Activated T-cell treated with anti-CD3 and anti-CD28 coated beads for 1 hour (primary cell): Measurements from ENCODE around the gene VPS16.
"Not testable (repeated sequence)": the region's sequence is repeated elsewhere in the genome, so short reads cannot be mapped to it uniquely, and the experiment has no call there.

Experiments
- DNase-seq: peaks from one replicate; pipeline ENCODE4 v3.0.0-alpha.2; 2020; ENCODE audit warnings: low read depth

Gene VPS16

GRCh38 chr20:2807019-2807418, 33.5 kb upstream of the VPS16 start:
- no peak for DNase-seq

DNA sequence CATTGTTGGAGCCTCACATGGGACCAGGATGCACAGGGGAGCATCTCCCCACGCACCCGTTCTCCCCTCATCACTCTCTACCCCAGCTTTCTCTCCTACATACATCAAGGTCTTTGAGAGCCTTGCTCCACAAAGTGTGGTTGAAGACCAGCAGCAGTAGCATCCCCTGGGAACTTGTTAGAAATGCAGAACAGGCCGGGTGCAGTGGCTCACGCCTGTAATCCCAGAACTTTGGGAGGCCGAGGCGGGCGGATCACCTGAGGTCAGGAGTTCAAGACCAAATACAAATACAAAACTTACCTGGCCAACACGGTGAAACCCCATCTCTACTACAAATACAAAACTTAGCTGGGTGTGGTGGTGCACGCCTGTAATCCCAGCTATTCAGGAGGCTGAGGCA, 32.6 kb upstream of the VPS16 start:
- DNase-seq = not testable (repeated sequence)

- no peak for DNase-seq
These were observed 30.9 kb upstream of the VPS16 start for GRCh38 chr20:2809690-2810089.

DNA sequence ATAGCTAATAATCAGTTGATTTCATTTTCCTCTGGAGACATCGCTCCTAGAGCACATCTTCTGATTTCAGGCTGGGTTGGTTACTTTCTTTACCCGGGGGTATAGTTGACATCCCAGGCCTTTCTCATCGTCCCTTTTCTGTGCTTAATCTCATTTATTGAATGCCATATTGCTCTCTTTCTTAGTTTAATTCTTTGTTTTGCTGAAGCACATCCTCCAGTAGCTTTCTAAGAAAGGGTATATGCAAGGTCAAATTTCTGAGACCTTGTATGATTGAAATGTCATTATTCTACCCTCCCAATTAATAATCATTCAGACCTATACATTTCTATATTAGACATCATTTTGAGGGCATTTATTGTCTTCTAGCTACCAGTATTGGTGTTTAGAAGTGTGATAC, 28.4 kb upstream of the VPS16 start:
- no peak for DNase-seq

- DNase-seq = no peak
These were observed 26.5 kb upstream of the VPS16 start for GRCh38 chr20:2814076-2814475.

- DNase-seq = no peak
These were observed 25.9 kb upstream of the VPS16 start, which contains the start of gene C20orf141 for GRCh38 chr20:2814587-2815051. Gene C20orf141 (plus strand): TSS chr20:2814987. CDS start chr20:2815185, 198 bp downstream.

- DNase-seq = no peak
These were observed 25.2 kb upstream of the VPS16 start for GRCh38 chr20:2815242-2815900.

DNA sequence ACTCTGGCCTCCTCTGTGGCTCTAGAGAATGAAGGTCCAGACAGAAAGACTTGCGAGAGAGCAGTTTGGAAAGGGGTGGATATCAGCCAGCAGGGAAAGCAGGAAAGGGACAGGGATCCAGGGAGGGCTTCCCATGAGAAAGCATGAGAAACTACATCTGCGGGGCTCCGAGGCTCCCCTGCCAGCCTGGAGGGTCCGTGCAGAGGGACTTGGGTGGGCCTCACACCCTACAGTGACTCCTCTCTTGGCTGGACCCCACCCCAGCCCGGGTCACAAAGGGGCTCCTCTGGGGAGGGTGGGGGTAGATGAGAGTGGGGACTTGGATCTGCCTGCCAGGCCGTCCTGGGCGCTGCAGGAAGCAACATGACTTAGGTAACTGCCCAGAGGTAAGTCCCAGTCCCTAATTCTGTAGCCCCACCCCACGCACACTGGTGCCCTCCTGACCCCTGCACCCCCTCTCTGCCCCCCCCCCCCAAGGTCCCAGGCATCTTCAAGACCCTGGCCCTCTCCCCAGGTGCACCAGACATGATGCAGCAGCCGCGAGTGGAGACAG, 24.4 kb upstream of the VPS16 start, which contains the start of gene TMEM239:
TMEM239 (plus strand) TSS at position 335 of the 553 bp plus-strand sequence; CDS start at position 526, 191 bp downstream.
- no peak for DNase-seq

DNA sequence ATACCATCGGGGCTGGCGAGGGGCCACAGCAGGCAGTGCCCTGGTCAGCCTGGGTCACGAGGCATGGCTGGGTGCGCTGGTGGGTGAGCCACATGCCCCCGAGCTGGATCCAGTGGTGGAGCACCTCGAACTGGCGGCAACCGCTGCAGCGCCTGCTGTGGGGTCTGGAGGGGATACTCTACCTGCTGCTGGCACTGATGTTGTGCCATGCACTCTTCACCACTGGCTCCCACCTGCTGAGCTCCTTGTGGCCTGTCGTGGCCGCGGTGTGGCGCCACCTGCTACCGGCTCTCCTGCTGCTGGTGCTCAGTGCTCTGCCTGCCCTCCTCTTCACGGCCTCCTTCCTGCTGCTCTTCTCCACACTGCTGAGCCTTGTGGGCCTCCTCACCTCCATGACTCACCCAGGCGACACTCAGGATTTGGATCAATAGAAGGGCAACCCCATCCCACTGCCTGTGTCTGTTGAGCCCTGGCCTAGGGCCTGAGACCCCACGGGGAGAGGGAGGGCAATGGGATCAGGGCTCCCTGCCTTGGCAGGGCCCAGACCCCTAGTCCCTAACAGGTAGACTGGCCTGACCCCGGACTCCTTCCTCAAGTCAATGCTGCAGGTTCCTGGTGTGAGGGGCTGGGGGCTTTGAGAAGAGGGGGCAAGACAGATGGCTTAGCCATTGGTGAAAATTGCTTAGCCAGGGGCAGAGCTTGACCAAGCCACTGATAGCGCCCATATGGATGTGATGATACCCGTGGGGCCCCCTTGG, 23.8 kb upstream of the VPS16 start:
- DNase-seq = no peak

GRCh38 chr20:2817341-2817726, 23.2 kb upstream of the VPS16 start:
- DNase-seq = no peak

- no peak for DNase-seq
These were observed 22.5 kb upstream of the VPS16 start for GRCh38 chr20:2817891-2818595.

- no peak for DNase-seq
These were observed 20.3 kb upstream of the VPS16 start for GRCh38 chr20:2820084-2820895.

DNA sequence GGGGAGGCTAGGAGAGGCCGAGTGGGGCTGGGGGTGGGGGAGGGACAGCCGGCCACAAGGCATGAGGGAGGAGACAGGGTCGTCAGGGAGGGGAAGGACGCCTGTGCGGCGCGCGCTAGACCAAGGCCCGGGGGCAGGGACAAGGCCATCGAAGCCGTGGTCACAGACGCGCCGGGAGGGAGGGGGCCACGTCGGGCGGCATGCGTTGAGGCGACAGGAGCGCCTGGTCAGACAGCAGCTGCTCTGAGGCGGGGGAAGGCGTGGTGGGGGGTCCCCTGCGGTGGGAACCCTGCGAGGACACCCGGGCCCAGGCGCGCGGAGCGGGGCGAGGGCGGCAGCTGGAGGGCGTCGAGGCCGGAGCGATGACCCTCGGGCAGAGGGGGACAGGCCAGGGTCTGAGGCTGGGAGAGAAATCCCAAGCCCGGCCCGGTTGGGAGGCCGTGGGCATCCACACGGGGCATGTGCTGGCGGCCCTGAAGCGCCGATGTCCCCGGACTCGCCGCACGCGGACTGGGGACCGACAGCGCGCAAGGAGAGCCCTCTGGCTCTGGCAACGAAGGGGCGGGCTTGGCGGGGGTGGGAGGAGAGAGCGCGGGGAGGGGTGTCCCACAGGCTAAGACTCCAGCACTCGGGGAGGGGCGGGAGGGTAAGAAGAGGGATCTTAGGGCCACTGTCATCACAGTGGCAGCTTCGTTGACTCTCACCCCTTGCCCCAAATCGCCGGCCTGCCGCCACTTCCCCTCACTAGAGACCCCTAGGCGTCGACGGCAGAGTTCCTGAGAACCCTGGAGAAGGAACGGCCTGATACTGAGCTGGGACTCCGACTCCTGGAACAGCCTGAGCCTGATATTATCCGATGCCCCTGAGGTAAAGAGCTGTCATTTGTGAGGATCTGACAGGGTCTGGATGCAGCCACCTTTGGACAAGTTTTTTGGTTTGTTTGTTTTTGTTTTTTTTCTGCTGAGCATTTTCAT, 19.4 kb upstream of the VPS16 start:
- DNase-seq = no peak

DNA sequence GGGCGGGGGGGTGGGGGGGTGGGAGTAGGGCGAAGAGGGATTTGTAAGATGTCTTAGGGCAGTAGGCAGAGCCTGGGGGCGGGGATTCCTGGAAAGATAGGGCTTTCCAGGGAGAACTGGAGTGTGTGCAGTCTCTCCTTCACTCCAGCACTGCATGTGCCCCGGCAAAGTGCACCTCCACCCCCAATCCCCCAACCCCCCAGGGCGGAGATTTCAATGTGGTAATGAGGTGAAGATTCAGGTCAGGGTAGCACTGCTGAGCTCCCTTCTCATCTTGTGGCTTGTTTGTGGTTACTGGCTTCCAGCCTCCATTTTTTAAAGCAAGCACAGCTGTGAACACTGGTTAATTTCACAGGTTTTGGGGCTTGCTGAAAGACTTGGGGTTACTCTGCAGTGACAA, 18.5 kb upstream of the VPS16 start:
- no peak for DNase-seq

GRCh38 chr20:2825761-2826160, 14.8 kb upstream of the VPS16 start:
- DNase-seq = no peak

DNA sequence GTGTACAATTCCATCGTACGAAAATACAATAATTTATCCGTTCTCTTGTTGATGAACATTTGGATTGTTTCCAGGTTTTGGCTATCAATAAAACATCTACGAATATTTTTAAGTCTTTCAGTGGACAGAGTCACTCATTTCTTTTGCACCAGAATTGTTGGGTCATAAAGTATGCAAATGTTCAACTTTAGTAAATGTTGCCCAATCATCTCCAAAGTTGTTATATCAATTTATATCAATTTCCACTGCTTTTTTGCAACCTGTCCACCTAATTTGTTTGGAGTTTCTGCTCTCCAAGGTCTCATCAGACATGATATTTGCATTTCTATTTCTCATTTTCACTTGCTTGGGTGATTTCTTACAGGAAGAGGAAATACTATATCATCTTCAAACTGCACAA, 13.9 kb upstream of the VPS16 start:
- no peak for DNase-seq

- no peak for DNase-seq
These were observed 11.2 kb upstream of the VPS16 start for GRCh38 chr20:2829376-2829775.

DNA sequence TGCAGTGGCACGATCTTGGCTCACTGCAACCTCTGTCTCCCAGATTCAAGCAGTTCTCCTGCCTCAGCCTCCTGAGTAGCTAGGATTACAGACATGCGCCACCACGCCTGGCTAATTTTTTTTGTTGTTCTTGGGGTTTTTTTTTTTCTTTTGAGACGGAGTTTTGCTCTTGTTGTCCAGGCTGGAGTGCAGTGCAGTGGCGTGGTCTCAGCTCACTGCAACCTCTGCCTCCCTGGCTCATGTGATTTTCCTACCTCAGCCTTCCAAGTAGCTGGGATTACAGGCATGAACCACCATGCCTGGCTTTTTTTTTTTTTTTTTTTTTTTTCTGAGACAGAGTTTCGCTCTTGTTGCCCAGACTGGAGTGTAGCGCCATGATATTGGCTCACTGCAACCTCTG, 9.3 kb upstream of the VPS16 start:
- DNase-seq = not testable (repeated sequence)

DNA sequence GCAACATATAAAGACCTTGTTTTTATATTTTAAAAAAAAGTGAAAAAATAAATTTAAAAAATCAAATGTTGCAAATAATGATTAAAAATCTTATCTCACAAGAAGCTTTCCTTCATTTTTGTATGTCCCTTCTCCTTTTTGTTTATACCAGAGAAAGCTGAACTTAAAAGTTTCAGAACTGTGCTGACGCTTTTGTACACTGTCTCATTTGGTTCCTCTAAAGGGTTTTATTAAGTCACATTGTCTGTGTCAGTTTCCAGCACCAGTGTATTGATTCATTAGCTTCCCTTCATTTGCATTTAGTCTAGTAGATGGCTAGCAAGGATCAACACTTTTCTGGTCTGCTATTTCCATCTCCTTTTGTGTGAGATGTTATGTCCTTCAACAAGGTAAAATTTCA, 6.8 kb upstream of the VPS16 start:
- no peak for DNase-seq

DNA sequence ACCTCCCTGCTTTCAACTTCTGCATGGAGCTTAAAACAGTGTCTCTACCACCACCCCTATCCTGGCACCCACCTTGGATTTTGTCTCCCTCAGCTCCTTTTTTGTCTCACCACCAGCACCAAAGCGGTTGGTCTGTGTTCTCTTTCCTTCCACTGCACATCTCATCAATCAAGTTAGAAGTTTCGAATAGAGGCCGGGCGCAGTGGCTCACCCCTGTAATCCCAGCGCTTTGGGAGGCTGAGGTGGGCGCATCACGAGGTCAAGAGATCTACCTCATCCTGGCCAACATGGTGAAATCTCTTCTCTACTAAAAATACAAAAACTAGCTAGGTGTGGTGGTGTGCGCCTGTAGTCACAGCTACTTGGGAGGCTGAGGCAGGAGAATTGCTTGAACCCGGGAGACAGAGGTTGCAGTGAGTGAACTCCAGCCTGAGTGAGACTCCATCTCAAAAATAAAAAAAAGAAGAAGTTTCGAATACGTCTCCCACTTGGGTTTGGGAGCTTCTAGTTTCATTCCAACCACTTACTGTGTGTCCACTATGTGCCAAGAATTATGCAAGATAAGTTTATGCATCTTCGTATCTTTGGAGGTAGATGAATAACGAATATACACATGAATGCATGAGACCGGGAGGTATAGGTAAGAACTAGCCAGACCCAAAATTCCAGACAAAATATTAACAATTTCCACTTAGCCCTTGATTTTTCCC, 6.0 kb upstream of the VPS16 start:
- DNase-seq = no peak
